OCI-M2 (cell line): ENCODE measurements around the gene ENO1.
A peak's percentile ranks its signal among the peaks of the same experiment; 100 is the strongest.

ENCODE experiments used
- DNase-seq: peaks from one replicate; lab custom pipeline; 2025; ENCODE audit not compliant: unreplicated experiment; lab: John Stamatoyannopoulos, UW

ENO1 gene

DNA sequence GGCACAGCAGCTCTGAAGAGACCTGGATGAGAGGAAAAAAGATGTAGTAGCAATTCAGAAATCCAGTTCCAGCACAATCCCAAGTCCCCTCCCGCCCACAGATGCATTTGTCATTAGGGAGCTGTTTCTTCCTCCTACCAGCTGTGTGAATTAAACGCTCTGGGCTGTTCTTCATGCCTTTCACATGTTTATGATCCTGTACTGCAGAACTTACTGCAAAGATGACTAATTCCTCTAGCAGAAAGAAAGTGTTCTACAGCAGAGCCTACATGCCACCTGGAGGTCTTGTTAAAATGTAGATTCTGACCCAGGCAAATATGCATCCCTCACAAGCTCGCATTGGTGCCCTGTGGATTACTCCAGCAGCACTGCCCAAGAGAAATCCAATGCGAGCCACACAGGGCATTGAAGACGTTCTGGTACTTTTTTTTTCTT is 6.5 kb downstream of the ENO1 start:
- DNase-seq: no peak

GRCh38 chr1:8871539-8871935 is 6.9 kb downstream of the ENO1 start:
- DNase-seq: no peak

DNA sequence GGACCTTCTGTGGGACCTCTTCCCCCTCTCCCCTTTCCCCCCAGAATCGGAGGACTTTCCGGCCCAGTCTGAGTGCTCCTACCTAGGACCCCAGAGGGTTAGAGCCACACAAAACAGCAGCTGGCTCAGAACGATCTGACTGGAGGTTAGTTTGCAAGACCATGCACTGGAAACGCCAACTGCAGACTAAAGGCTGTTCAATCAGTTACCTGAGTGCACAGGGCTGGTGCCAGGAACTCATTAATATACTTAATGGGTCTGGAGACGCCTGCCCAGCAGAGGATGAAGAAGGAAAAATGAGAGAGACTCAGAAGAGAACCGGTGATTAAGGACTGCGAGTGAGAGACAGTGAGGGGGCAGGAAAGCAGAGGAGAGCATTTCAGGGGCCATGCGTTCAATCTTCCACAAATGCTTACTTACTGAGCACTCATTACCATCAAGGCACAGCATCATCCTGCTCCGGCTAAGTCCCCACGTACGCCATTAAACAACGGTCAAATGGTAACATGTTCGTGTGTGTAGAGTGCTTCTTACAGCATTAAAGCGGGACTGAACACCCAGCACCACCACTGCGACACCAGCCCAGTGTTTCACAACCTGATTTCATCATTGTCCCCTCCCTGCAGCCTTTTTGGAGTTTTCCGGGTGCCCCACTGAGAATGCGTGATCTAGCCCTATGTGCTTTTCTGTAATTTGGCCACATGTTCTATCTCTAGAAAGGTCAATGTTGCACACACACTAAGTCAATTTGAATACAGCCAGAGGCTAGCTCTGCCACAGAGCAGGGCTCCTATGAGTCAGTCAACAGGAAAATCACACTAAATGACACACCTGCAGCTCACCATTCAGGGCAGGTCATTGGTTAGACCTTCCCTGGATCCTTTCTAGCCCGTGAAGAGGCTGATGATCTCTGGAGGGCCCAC is 7.6 kb downstream of the ENO1 start:
- DNase-seq: no peak

DNA sequence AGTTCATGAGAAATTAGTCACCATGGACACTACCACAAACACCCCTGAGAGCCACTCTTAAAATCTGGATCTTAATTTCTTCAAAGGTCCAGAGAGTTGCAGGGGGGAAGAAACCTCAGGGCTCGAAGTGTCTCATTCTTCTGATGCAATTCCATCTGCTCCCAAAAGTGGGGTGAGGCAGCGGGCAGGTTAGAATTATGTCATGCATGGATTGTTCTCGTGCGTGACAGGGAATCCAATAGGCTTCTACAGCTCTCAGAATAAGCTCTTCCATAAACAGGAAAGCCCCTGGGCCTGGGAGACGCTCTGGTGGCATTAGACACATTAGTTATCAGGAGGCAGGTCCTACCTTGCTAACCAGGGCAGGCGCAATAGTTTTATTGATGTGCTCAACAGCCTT is 8.4 kb downstream of the ENO1 start:
- no peak for DNase-seq

- DNase-seq: no peak
These were observed 10.5 kb downstream of the ENO1 start for GRCh38 chr1:8867878-8868567.

DNA sequence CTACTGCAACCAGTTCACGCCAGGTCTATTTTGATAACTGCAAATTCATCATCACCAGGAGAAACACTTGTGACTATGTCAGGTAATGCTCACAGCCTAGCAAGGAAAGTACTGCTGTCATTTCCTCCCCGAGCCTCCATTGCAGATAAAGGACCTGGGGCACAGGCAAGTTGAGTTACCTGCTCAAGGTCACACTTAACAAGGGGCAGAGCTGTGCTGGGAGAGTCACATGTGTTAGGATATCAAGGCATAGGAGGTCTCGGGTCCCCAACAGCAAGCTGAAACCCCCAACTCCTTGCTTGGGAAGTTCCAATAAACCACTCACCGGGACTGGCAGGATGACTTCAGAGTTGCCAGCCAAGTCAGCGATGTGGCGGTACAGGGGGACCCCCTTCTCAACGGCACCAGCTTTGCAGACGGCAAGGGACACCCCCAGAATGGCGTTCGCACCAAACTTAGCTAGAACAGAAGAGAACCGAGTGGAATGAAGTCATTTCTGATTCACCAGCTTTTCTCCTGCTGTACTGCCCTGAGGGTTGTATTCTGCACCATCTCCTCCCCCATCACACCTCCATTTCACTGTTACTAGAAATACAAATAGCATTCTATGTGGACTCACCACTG is 11.6 kb downstream of the ENO1 start:
- no peak for DNase-seq

GRCh38 chr1:8866173-8866791 is 12.2 kb downstream of the ENO1 start:
- DNase-seq: no peak

GRCh38 chr1:8864713-8865344 is 13.7 kb downstream of the ENO1 start:
- DNase-seq: no peak

DNA sequence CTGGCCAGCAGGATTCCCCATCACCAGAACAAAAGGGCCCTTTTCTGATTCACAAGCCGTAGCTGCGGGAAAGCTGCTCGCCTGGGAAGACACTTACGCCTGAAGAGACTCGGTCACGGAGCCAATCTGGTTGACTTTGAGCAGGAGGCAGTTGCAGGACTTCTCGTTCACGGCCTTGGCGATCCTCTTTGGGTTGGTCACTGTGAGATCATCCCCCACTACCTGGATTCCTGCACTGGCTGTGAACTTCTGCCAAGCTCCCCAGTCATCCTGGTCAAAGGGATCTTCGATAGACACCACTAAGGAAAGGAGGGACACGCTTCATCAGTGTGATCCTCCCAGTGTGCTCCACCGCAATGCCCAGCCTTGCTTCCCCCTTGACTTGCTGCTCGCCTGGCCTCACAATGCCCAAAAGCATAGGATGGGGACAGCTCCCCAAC is 14.7 kb downstream of the ENO1 start:
- no peak for DNase-seq

DNA sequence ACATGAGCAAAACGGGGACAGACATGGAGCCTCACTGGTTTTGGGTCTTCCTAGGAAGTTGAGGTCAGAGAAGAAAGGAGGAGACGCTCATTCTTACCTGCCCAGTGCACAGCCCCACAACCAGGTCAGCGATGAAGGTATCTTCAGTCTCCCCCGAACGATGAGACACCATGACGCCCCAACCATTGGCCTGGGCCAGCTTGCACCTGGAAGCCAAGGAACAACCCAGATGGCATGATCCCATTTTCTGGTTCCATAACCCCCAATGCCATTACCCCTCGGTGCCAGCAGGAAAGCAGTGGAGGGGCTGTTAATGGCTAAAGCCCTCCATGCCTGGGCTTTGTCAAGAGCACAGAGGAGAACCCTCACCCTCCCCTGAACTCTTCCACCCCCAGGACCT is 15.3 kb downstream of the ENO1 start:
- DNase-seq: no peak

GRCh38 chr1:8862528-8862927 is 16.0 kb downstream of the ENO1 start:
- DNase-seq: no peak

DNA sequence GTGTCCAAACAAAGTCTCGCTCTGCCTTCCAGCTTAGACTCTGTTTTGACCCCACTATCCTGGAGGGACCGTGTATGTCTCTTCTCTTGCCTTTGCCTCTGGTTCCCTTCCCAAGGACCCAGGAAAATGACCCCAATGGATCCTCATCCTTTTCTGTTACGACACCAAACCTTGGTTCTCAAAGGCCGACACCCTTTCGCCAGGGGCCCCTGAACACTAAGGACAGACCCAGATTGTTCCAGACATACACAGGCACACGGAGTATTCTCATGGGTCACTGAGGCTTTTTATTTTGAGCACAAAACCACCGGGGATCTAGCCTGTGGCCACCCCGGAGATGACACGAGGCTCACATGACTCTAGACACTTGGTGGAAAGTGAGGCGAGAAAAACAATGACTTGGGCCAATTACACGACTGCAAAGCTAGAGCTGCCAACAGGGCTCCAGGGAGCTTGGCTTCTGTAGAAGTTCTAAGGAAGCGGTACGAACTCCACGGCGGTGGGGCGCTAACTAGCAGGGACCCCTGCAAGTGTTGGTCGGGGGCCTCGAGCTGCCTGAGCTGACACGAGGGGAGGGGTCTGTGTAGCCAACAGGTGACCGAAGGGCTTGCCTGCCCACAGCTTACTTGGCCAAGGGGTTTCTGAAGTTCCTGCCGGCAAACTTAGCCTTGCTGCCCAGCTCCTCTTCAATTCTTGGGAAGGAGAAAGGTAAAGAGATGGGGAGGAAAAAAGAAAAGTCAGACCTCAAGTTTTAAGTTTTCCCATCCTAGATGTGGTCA is 17.6 kb downstream of the ENO1 start:
- DNase-seq: no peak

GRCh38 chr1:8858888-8859706 is 19.4 kb downstream of the ENO1 start:
- DNase-seq: no peak

GRCh38 chr1:8858112-8858668 is 20.3 kb downstream of the ENO1 start:
- peak; percentile 80 for DNase-seq

- DNase-seq: no peak
These were observed 21.6 kb downstream of the ENO1 start for GRCh38 chr1:8856689-8857412.

GRCh38 chr1:8854240-8854639 is 24.2 kb downstream of the ENO1 start:
- no peak for DNase-seq

DNA sequence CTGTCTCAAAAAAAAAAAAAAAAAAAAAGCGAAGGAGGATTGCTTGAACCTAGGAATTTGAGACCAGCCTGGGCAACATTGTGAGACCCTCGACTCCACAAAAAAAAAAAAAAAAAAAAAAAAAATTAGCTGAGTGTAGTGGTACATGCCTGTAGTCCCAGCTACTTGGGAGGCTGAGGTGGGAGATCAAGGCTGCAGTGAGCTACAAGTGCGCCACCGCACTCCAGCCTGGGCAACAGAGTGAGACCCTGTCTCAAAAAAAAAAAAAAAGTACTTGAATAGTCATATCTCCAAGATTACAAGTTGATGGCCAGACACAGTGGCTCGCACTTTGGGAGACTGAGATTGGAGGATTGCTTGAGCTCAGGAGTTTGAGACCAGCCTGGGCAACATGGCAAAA is 27.4 kb downstream of the ENO1 start:
- no peak for DNase-seq

- no peak for DNase-seq
These were observed 29.7 kb downstream of the ENO1 start for GRCh38 chr1:8848663-8849386.
